NCI-H1930 (cell line): ENCODE measurements around the gene ITPR2.
"Not testable (repeated sequence)": the region's sequence is repeated elsewhere in the genome, so short reads cannot be mapped to it uniquely, and the experiment has no call there.

ENCODE experiments used
- DNase-seq, 2 experiments: peaks; one replicate each; lab custom pipeline; 2025; lab: John Stamatoyannopoulos, UW

The ITPR2 gene

GRCh38 chr12:26786865-26787514 lies 46.0 kb downstream of the ITPR2 start:
- no peak for DNase-seq

- no peak for DNase-seq
These were observed 46.5 kb downstream of the ITPR2 start for GRCh38 chr12:26786491-26786864.

GRCh38 chr12:26783816-26784379 lies 49.1 kb downstream of the ITPR2 start:
- not testable (repeated sequence) for DNase-seq

- DNase-seq, result no peak
These were observed 49.9 kb downstream of the ITPR2 start for GRCh38 chr12:26783131-26783526.

GRCh38 chr12:26782372-26783130 lies 50.4 kb downstream of the ITPR2 start:
- DNase-seq, result no peak

- DNase-seq, result not testable (repeated sequence)
These were observed 52.3 kb downstream of the ITPR2 start for GRCh38 chr12:26780656-26781055.

GRCh38 chr12:26778173-26778775 lies 54.7 kb downstream of the ITPR2 start:
- not testable (repeated sequence) for DNase-seq

GRCh38 chr12:26777236-26777635 lies 55.8 kb downstream of the ITPR2 start:
- no peak for DNase-seq

- DNase-seq, result not testable (repeated sequence)
These were observed 57.0 kb downstream of the ITPR2 start for GRCh38 chr12:26775991-26776390.

- peak; percentile 29 to 71 for DNase-seq
These were observed 59.5 kb downstream of the ITPR2 start for GRCh38 chr12:26773313-26774104.

- DNase-seq, result no peak
These were observed 61.1 kb downstream of the ITPR2 start for GRCh38 chr12:26771861-26772260.

- no peak for DNase-seq
These were observed 62.5 kb downstream of the ITPR2 start for GRCh38 chr12:26770239-26771070.

GRCh38 chr12:26769611-26770010 lies 63.4 kb downstream of the ITPR2 start:
- no peak for DNase-seq

- DNase-seq, result peak; percentile 39 to 77
These were observed 64.1 kb downstream of the ITPR2 start for GRCh38 chr12:26768611-26769603.

GRCh38 chr12:26767865-26768264 lies 65.1 kb downstream of the ITPR2 start:
- no peak for DNase-seq

- DNase-seq, result no peak
These were observed 65.9 kb downstream of the ITPR2 start for GRCh38 chr12:26767116-26767515.

- DNase-seq, result no peak
These were observed 70.8 kb downstream of the ITPR2 start for GRCh38 chr12:26762186-26762585.

GRCh38 chr12:26761775-26762174 lies 71.2 kb downstream of the ITPR2 start:
- DNase-seq, result peak in 1 of 2 experiments; percentile 10

GRCh38 chr12:26760657-26761293 lies 72.2 kb downstream of the ITPR2 start:
- DNase-seq, result no peak
